GM12891 (cell line): Measurements from ENCODE around the gene ZNF286A.
A peak's percentile ranks its signal among the peaks of the same experiment; 100 is the strongest.
"Not testable (repeated sequence)": the region's sequence is repeated elsewhere in the genome, so short reads cannot be mapped to it uniquely, and the experiment has no call there.

Source experiments
- DNase-seq: peaks from one replicate; pipeline ENCODE4 v3.0.0; 2011; ENCODE audit warnings: low spot score; ENCODE audit not compliant: insufficient read length
- FAIRE-seq: peaks from 2 replicates; lab custom pipeline; 2011; peaks lifted over from hg19 to GRCh38; lab: Jason Lieb, UNC
- PAX5 ChIP-seq: IDR thresholded peaks from 2 replicates; pipeline ENCODE4 v1.6.1; 2011; ENCODE audit warnings: low read length, moderate library complexity, mild to moderate bottlenecking; ENCODE audit not compliant: insufficient read depth, severe bottlenecking
- POLR2A ChIP-seq: IDR thresholded peaks from 2 replicates; pipeline ENCODE4 v1.6.1; 2011; ENCODE audit warnings: low read depth, low read length, control low read depth
- POLR2AphosphoS5 ChIP-seq: IDR thresholded peaks from 2 replicates; pipeline ENCODE4 v1.6.1; 2011; ENCODE audit warnings: low read depth, low read length, control low read depth
- POU2F2 ChIP-seq: IDR thresholded peaks from 2 replicates; pipeline ENCODE4 v1.6.1; 2011; ENCODE audit warnings: low read depth, mild to moderate bottlenecking, control low read depth, low read length, moderate library complexity
- SPI1 ChIP-seq: IDR thresholded peaks from 2 replicates; pipeline ENCODE4 v1.6.1; 2011; ENCODE audit warnings: low read depth, low read length, control low read depth
- TAF1 ChIP-seq: IDR thresholded peaks from 2 replicates; pipeline ENCODE4 v1.6.1; 2011; ENCODE audit warnings: low read depth, low read length, control low read depth

The ZNF286A gene

DNA sequence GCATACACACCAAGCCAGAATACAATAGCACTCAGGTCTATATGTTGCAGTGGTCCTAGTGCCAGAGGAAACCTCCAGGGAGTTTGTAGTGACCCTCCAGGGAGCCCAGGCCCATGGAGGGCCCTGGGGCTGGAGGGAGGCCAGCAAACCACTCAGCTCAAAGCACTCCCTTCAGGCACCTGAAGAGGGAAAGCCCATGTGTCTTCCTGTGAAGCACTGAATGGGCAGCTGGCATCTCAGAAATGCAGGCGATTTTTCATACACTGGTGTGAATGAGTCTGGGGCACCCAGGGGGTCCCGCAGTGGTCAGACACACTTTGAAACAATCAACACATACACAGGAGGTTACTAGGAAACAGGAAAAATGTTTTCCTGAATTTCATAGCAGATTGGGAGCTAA lies 45.3 kb downstream of the ZNF286A start:
- TF ChIP-seq TAF1 (no peak), POLR2AphosphoS5 (no peak), POU2F2 (no peak), SPI1 (no peak), PAX5 (no peak), POLR2A (no peak)
- no peak for DNase-seq
- no peak for FAIRE-seq

- DNase-seq, FAIRE-seq: not testable (repeated sequence)
These were observed 49.9 kb downstream of the ZNF286A start for GRCh38 chr17:15749403-15749802.

DNA sequence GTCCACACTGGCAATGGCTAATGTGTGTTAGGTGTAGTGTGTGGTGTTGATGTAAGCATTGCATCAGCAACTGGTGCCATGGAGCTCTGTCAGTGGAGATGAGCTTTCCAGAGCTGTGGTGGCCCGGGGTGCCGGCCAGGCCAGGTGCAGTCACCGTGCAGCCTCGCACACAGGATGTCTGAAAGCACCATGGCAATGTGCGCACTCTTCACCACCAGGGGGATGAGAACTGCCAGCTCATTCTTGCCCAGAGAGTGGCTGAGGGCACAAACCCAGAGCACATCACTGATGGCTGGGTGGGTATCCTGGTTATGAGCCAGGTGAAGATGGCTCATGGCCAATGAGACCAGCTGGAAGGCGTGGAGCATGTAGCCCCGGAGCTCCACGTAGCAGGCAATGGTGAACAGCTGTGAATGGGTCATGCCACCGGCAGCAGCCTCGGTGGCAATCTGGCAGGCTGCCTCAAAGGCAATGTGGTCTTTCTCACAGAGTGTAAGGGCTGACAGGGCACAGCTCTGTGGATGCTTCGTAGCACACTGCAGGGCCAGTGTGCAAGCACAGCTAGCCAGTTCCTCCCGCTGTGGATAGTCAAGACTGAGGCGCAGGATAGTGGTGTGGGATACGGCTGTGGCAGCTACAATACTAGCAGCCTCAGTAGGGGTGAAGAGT lies 69.4 kb downstream of the ZNF286A start:
- not testable (repeated sequence) for DNase-seq
- FAIRE-seq: peak; percentile 43
